Measurements from ENCODE around the gene PUSL1.

PUSL1 gene, protein sequence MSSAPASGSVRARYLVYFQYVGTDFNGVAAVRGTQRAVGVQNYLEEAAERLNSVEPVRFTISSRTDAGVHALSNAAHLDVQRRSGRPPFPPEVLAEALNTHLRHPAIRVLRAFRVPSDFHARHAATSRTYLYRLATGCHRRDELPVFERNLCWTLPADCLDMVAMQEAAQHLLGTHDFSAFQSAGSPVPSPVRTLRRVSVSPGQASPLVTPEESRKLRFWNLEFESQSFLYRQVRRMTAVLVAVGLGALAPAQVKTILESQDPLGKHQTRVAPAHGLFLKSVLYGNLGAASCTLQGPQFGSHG

DNA sequence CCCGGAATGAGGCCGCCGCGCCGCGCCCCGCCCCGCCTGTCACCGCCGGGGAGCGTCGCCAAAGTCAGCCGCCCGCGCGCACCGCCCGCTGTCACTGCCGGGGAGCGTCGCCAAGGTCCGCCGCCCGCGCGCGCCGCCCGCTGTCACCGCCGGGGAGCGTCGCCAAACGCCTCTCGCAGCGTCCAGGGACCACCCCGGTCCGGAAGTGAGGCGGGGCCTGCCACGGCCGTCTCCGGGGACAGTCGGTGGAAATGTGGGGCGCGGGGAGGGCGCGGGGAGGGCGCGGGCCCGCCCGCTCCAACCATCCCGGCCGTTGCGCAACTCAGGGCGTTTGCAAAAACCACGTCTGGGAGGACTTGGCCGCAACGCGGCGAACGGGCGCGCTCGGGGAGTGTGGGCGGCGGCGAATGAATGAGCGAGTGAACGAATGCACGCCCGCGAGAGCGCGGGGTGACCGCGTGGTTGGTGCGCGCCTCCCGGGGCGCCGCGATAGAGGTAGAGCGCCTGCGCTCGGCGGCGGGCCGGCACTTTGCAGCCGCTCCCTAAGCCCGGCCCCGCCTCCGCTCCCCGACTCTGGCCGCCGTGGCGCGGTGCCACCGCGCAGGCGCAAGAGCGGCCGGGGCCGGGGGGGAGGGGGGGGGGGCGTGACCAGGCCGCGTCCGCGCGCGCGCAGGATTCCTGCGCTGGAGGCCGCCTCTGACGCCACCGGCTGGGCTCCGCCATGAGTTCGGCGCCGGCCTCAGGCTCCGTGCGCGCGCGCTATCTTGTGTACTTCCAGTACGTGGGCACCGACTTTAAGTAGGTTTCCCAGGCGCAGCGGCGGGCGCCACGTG, at the start of gene PUSL1, which contains the start of gene ACAP3:
PUSL1 (plus strand) TSS at position 675 of the 833 bp plus-strand sequence; CDS start at position 722, 47 bp downstream.
ACAP3 (minus strand) TSS at position 8 of the 833 bp plus-strand sequence. CDS start 115 bp downstream, outside the sequence.
- DNase-seq, result peak; percentile 72 to 76

DNA sequence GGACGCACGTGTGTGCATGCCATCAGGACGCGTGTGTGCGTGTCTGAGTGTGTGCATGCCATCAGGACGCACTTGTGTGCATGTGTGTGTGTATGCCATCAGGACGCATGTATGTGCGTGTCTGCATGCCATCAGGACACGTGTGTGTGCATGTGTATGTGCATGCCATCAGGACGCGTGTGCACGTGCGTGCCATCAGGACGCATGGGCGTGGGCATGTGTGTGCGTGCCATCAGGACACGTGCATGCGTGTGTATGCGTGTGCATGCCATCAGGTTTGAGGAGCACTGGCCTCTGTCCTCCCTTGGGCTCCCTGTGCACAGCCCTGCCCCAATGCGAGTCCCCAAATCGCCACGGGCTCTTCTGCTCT, 49.3 kb upstream of the PUSL1 start:
- no peak for DNase-seq

DNA sequence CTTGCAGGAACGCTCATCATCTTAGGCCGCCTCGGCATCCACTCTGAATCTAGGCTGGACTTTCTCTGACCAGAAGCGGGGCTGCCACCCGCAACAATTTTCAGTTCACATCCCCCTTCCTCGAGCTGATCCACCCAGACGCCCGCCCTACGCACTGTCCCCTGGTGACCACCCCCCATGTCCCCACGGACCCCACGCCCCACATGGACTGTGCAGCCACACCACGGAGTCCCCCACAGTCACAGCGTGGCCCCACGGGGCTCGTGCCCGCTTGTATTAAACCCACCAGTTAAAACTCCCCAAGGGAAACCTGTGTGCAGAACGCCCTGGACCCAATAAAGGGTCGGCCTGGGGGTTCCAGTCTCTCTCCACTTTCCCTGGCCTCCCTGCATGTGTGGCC, 48.9 kb upstream of the PUSL1 start:
- DNase-seq, result no peak

DNA sequence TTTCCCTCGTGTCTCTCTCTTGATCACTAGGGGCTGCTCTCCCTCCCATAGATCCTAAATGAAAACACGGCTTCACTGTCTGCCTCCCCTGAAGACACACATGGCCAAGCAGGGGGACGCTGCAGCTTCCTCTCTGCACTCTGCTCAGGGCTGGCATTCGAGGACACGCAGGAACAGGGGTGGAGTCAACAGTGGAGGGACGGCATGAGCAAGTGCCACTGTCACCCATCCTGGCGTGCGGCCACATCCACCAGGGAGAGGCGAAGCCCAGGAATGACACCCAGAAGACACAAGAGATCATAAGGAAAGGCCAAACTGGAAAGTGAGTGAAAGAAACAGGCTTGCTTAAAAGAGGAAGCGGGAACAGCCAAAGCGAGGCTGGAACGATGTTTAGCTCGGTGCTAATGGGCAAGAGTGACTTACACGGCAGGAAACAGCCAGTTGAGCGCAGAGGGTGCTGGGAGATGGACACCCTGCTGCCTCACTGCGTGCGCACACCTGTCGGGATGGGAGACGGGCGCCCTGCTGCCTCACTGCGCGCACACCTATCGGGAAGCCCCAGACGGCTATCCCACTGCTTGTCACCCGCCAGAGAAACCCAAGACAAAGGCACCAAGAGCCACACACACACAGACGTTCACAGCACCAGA, 48.3 kb upstream of the PUSL1 start:
- DNase-seq, result peak; percentile 79 to 81

DNA sequence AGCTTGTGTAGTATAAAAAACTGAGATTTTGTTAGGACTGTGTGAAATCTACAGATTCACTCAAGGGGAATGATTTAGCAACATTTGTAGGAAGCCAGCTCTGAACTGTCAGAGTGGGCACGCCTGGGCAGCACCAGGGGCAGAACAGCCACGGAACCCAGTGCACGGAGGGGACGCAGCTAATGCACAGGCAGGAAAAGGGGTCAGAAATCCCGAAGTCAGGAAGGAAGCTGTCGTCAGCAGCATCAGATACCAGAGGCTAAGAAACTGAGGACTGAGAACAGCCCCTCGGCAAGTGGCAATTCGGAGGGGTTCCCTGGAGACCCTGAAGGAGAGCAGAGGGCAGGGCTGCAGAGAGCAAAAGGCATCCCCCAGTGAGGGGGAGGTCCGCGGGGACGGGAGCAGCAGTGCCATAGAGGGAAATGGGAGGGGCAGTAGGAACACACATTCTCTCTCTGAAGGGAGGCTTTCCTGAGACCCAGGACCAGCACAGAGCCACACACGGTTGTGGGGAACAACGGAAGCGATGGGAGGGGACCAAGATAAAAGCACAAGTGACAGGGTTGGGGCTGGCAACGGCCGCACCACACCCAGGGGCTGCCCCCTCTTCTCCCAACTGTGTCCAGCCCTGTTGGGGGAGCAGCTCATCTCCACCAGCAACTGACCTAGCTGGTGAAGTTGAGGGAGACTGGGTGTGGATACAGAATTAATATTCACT, 47.4 kb upstream of the PUSL1 start:
- DNase-seq, result peak; percentile 85 to 86

DNA sequence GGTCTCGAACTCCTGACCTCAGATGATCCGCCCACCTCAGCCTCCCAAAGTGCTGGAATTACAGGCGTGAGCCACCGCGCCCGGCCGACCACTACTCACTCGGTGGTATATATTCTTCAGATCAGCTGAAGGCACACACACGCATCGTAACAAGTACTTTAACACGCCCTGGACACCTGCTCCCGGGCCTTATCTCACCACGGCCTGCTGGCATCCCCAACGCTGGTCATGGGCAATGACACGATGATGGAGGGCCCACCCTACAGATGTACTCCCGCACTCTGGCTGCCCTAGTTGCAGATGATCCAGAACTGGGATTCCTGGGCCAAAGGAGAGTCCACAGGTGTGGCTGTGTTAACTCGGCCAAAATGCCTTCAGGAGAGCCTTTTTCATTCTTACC, 46.3 kb upstream of the PUSL1 start:
- no peak for DNase-seq

DNA sequence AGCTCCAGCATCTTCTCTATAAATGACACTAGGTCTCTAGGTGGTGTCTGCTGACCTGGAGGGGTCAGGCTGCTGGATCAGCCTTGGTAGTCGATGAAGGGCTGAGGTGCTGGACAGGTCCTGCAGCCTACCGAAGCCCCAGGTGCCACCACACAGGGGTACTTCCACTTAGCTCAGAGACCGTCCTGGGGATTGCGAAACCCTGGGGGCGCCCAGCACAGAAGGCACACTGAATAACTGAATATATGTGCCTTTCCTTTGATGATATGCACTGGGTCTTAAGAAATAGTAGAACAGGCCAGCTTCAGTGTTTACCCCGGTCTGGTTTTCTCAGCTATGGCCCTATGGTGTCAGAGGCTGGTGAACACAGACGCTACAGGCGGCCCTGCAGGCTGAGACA, 45.6 kb upstream of the PUSL1 start:
- no peak for DNase-seq

DNA sequence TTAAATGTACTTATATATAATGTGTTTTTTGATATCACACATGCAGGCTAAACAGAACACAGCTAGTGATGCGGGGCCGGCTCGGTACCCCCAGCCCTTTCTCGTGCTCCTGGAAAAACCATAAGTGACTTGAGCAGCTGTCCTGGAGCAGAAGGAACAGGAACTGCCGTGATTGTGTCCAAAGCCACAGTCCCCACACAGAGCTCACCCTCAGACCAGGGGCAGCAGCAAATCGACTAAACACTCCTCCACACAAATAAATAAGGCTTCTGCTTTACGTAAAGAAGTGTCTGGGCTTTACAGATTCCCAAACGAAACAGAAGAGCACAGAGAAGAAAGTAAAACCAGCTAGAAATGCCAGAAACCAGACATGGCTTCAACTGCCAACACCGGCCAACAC, 44.4 kb upstream of the PUSL1 start:
- no peak for DNase-seq

DNA sequence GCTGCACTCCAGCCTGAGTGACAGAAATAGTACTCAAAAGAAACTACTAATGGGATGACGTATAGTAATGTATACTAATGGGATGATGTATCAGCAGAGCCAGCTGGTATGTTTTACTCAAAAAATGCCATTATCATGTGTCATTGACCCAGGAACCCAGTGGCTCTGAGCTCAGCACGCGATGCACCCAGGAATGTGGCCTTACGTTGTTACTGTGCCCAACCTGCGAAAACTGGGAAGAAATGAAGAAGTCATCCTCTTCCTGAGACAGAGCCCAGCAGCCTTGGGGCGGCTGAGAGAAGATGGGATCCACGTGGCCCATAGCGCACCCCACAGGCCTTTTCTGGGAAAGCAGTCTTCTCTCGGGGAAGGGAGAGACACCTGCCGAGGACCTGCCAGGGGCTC, 43.5 kb upstream of the PUSL1 start:
- DNase-seq, result peak; percentile 9 to 34

DNA sequence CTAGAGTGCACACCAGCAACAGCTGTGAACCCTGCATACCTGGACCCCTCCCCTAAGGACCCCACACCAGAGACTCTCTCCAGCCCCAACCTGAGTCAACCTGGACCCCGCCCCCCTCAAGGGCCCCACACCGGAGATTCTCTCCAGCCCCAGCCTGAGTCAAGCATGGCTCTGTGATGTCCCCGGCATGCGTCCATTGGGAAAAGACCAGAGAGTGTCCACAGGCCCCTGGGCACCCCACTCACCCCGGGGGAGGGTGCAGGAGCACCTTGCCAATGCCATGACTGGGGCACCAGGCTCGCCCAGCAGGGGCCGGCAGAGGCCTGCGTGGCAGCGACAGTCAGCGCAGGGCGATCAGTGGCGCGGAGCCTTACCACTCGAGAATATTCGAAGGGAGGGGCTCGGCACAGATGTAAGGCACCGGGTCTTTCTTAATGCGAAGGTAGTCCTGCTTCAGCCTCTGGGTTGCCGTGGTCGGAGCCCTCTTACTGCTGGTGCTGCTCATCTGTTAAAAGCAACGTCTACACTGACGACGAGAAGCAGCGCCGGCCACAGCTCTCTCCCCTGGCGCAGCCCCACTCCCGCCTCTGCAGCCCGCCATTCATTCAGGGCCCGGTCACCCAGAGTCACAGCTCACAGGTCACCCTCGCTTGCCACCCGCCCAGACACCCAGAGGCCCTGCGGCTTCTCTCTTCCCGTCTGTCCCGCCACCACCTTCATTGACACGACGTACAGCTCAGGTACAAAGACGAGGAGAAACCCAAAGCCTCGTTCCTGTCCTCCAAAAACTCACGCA, 40.7 kb upstream of the PUSL1 start:
- DNase-seq, result no peak

DNA sequence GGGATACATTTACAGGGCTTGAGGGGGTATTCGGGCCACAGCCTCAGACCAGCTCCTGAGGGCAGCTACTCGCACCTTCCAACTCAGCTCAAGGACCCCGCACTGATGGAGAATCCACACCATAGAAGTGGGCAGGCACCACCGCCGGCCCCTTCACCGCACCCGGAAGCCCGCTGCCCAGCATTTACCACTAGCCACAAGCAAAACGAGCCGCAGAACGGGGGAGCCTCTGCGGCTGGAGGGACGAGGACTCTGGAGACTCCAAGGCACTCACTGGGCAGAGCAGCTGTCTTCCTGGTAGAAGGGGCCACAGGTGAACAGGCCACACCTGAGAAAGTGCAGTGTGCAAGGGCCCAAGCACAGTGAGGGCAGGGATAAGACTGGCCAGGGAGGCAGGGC, 40.1 kb upstream of the PUSL1 start:
- no peak for DNase-seq

DNA sequence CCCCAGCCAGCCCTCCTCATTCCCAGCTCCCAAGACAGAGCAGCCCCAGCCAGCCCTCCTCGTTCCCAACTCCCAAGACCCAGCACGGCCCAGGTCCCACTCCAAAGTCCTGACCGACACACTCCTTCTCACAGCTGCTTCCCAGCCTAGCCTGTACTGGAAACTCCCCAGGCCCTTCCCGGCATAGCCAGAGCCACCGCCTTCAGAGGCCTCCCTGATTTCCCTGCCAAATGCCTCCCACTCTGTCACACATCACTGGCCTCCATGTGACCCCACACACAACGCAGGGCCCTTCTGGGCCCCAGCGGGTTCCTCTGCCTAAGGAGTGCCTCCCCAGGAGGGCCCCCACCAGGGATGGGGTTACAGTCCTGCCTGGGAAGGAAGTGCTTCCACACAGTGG, 37.6 kb upstream of the PUSL1 start:
- DNase-seq, result no peak

DNA sequence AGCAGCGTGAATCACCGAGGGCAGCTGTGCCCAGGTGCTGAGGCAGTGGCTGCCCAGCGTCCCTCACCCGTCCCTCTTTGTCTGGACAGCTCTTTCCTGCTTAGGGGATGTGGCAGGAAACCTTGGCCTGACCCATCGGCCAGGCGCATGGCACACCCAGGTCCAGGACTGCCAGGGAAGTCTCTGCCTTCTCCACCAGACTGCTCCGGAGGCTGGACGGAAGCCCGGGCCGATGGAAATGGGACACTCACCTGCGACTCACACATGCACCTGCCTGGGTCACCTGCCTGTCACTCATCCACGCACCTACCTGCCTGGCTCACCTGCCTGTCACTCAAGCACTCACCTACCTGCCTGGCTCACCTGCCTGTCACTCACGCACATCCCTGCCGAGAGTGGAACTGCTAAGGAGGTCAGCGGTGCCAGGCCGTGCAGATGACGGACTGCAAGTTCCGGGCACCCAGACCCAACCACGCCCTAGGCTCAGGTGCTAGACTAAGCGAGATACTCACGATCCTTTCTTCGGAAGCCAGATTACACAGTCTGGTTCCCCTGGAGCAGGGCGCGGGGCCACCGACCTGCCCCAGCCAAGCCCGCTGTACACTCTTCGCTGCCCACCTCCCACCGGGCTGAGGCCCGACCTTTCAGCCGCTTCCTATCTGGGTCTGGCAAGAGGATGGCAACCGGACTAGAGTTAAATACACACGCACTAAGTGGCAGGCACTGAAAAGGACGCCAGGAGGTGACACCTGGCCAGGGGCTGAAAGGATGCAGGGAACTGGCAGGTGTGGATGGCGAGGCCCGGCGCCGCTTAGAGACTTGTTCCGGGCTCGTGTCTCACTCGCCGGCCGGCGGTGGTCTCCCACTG, 35.8 kb upstream of the PUSL1 start:
- DNase-seq, result no peak

DNA sequence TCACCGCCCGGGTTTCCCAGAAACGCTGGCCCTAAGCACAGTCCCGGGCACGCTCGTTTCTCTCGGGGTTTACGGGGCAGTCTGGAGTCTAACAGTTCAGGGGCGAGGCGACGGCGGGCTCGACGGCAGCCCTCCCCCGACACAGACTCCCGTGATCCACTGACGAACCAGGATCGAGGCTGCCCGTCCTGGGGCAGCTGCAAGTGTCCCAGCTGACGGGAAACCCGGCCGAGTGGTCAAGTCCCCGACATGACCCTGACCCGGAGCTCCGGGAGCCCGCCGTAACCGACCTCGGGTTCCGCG, 35.2 kb upstream of the PUSL1 start:
- DNase-seq, result no peak

DNA sequence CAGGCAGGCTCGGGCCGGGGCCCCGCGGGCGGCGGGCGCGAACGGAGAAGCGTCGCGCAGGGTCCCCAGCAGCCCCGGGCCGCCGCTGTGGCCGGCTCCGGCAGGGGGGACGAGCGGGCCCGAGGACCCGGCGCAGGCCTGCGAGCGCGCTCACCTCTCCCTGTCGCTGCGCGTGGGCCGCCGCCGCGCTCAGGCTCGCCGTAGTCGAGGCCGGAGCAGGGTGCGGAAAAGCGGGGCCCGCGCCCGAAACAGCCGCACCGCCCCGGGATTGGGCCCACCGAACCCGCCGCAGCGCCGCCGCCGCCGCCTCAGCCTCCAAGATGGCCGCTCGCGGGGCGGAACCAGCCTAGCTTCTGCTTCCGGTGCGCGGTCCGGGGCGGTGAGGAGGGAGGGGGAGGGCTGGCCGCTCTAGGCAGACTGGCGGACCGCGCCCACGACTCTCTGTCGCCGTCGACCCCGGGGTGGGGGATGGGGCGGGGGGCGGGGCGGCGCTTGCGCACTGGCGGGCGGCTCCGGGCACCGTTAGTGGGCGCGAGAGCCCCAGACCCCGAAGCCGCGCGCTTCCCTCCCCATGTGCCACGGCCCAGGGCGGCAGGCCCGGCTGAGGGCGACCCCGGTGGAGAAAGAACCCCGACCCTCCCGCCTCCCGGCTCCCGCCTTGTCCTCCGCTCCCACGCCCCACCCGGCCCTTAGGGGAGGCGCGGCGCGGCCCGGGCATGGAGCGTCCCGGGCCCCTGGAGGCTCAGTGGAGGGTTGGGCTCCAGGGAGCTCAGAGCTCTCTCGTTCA, 34.7 kb upstream of the PUSL1 start, which contains the start of gene UBE2J2:
UBE2J2 (minus strand) TSS at position 343 of the 787 bp plus-strand sequence. CDS start 5,862 bp downstream, outside the sequence.
- peak; percentile 79 to 87 for DNase-seq

DNA sequence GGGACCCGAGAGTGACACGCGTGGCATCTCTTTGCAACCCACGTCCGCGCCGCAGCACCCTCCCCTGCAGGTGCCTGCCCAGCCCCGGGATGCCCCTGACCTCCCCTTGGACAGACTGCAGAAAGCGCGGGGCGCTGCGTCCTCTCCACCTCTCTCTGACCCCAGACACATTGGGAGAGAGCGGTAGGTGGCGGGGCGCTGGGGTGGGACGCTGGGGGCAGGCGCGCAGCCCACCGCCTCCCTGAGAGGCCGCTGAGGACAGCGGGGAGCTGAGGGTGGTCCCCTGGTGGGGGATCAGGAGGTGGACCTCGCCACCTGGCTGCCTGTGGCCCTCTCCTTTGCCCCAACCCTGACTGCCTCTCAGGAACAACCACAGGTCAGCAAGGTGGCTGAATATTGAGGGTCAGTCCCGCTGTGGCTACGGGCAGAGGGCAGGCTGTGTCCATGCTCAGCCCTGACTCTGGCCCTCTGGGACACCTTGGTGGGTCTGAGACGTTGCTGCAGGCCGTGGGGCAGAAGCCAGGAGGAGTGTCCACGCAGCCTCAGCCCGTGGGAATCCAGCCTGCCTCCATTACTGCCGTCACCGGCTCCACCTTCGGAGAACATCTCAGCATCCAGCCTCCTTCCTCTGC, 34.0 kb upstream of the PUSL1 start:
- DNase-seq, result no peak

DNA sequence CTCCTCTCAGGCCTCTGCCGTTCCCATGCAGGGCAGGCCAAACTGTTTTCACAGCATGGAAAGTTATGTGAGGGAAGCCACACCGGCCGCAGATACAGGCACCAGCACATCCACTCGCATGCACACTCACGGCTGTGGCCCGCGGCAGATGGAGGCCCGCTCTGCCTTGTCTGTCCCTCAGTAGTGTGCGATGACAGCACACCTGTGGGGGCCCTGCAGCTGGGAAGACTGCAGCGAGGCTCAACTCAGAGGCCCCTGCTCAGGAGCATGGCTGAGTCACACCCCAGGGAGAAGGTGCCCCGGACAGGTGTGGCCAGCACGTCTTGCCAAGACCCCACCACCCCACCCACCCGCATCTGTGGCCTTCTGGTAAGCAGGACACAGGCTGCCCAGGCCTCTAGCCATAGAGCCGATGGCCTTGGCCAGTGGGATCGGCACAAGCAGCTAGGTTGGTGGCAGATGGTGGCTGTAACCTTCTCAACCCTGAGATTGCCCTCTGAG, 33.4 kb upstream of the PUSL1 start:
- DNase-seq, result no peak

DNA sequence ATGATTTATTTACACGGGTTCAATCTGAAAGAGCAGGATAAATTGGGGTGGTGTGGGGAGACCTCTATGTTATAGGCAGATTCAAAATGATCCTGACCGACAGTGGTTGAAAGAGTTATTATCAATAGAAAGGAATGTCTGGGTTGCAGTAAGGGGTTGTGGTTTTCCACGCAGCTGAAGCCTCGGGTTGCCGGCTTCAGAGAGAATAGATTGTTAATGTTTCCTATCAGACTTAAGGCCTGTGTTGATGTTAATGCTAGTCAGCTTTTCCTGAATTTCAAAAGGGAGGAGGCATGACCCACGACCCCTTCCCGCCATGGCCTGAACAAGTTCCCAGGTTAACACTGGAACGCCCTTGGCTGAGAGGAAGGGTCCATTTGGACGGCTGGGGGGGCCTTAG, 32.6 kb upstream of the PUSL1 start:
- no peak for DNase-seq

DNA sequence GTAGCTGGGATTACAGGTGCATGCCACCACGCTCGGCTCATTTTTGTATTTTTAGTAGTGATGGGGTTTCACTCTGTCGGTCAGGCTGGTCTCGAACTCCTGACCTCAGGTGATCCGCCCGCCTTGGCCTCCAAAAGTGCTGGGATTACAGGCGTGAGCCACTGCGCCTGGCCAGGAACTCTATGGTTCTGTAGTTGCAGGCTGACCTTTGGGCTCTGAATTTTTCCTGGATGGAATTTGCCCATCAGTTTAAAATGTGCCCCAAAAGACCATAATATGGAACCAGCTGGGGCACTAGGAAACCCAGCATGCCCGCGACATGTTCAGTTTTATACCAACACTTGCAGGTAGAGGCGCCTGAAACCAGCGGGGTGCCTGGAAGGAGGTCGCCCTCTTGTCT, 29.8 kb upstream of the PUSL1 start:
- no peak for DNase-seq

DNA sequence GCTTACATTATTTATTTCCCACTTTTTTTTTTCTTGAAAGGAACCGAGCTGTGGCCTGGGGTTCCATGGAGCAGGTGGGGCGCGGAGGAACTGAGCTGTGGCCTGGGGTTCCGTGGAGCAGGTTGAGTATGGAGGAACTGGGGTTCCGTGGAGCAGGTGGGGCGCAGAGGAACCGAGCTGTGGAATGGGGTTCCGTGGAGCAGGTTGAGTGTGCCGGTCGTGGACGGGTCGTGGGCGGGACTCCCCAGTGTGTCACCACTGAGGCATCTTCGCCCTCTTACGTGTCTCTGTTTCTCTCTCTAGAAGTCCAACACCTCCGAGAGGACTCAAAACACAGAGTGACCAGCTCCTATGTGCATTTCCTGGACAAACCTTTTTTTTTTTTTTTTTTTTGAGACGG, 29.4 kb upstream of the PUSL1 start:
- DNase-seq, result no peak
